T-helper 1 cell treated with Interleukin-12 subunit alpha and Interleukin-12 subunit beta and Interleukin-4 antibody, amounts not matched to agents 30 μg/mL and 1 μg/mL, for 36 hours (primary cell): ENCODE measurements around the gene NCBP1.
A peak's percentile ranks its signal among the peaks of the same experiment; 100 is the strongest.
"Not testable (repeated sequence)": the region's sequence is repeated elsewhere in the genome, so short reads cannot be mapped to it uniquely, and the experiment has no call there.

Experiments
- H3K27ac Mint-ChIP-seq: one replicate; pipeline ENCODE4 v1.8.0; 2021; ENCODE audit warnings: mild to moderate bottlenecking, mixed read lengths
- H3K27me3 Mint-ChIP-seq: one replicate; pipeline ENCODE4 v1.8.0; 2021; ENCODE audit warnings: low read depth, mixed read lengths
- H3K36me3 Mint-ChIP-seq: one replicate; pipeline ENCODE4 v1.8.0; 2021; ENCODE audit warnings: low read depth, mixed read lengths
- H3K4me1 Mint-ChIP-seq: one replicate; pipeline ENCODE4 v1.8.0; 2021; ENCODE audit warnings: low read depth, mixed read lengths
- H3K4me3 Mint-ChIP-seq: one replicate; pipeline ENCODE4 v1.8.0; 2021; ENCODE audit warnings: mild to moderate bottlenecking, moderate library complexity, mixed read lengths
- H3K9me3 Mint-ChIP-seq: one replicate; pipeline ENCODE4 v1.8.0; 2021; ENCODE audit warnings: mixed read lengths

The NCBP1 gene

GRCh38 chr9:97632985-97633858 is at the start of gene NCBP1, which contains the start of gene TSTD2:
Gene NCBP1, plus strand, starts transcription at chr9:97633821. Its CDS starts 61 bp downstream, at chr9:97633882.
Gene TSTD2, minus strand, starts transcription at chr9:97633368. Its CDS starts 5,806 bp downstream, at chr9:97627562.
- Mint-ChIP-seq H3K4me1 (peaks cover 33% of the 10 kb centered on the region), H3K4me3 (peak within 1 kb of the TSS; percentile 95), H3K27me3 (no peaks in the 10 kb centered on the region), H3K27ac (peak within 1 kb of the TSS; percentile 97), H3K36me3 (peaks cover 12% of the 10 kb centered on the region), H3K9me3 (no peaks in the 10 kb centered on the region)

- not testable (repeated sequence) for H3K9me3 Mint-ChIP-seq, H3K27me3 Mint-ChIP-seq, H3K4me3 Mint-ChIP-seq, H3K4me1 Mint-ChIP-seq, H3K27ac Mint-ChIP-seq, H3K36me3 Mint-ChIP-seq
These were observed 48.8 kb upstream of the NCBP1 start for GRCh38 chr9:97584778-97585177.

GRCh38 chr9:97586909-97587308 is 46.7 kb upstream of the NCBP1 start:
- H3K4me3 Mint-ChIP-seq, H3K4me1 Mint-ChIP-seq, H3K27ac Mint-ChIP-seq, H3K36me3 Mint-ChIP-seq, H3K27me3 Mint-ChIP-seq, H3K9me3 Mint-ChIP-seq: not testable (repeated sequence)

GRCh38 chr9:97591535-97591934 is 42.1 kb upstream of the NCBP1 start:
- no peak overlapping the region for H3K4me3 Mint-ChIP-seq
- H3K4me1 Mint-ChIP-seq: no peaks in the 10 kb centered on the region
- H3K27me3 Mint-ChIP-seq: peaks cover 3% of the 10 kb centered on the region
- no peaks in the 10 kb centered on the region for H3K36me3 Mint-ChIP-seq
- peaks cover 4% of the 10 kb centered on the region for H3K9me3 Mint-ChIP-seq
- no peak overlapping the region for H3K27ac Mint-ChIP-seq

GRCh38 chr9:97592126-97592525 is 41.5 kb upstream of the NCBP1 start:
- H3K36me3 Mint-ChIP-seq: no peaks in the 10 kb centered on the region
- H3K27ac Mint-ChIP-seq: no peak overlapping the region
- H3K9me3 Mint-ChIP-seq: peaks cover under 1% of the 10 kb centered on the region
- no peak overlapping the region for H3K4me3 Mint-ChIP-seq
- peaks cover 3% of the 10 kb centered on the region for H3K27me3 Mint-ChIP-seq
- no peaks in the 10 kb centered on the region for H3K4me1 Mint-ChIP-seq

- H3K9me3 Mint-ChIP-seq: no peaks in the 10 kb centered on the region
- H3K27me3 Mint-ChIP-seq: peaks cover 6% of the 10 kb centered on the region
- no peak overlapping the region for H3K4me3 Mint-ChIP-seq
- H3K27ac Mint-ChIP-seq: no peak overlapping the region
- H3K36me3 Mint-ChIP-seq: peaks cover 2% of the 10 kb centered on the region
- peaks cover 6% of the 10 kb centered on the region for H3K4me1 Mint-ChIP-seq
These were observed 39.7 kb upstream of the NCBP1 start for GRCh38 chr9:97593960-97594359.

GRCh38 chr9:97594381-97594921 is 39.2 kb upstream of the NCBP1 start:
- H3K27me3 Mint-ChIP-seq: peaks cover 6% of the 10 kb centered on the region
- H3K36me3 Mint-ChIP-seq: peaks cover 2% of the 10 kb centered on the region
- no peak overlapping the region for H3K27ac Mint-ChIP-seq
- H3K4me1 Mint-ChIP-seq: peaks cover 6% of the 10 kb centered on the region
- H3K4me3 Mint-ChIP-seq: no peak overlapping the region
- no peaks in the 10 kb centered on the region for H3K9me3 Mint-ChIP-seq

GRCh38 chr9:97596906-97597305 is 36.7 kb upstream of the NCBP1 start:
- H3K27ac Mint-ChIP-seq: no peak overlapping the region
- peaks cover 9% of the 10 kb centered on the region for H3K36me3 Mint-ChIP-seq
- no peaks in the 10 kb centered on the region for H3K9me3 Mint-ChIP-seq

GRCh38 chr9:97598461-97599288 is 34.9 kb upstream of the NCBP1 start:
- no peak overlapping the region for H3K27ac Mint-ChIP-seq

More at GRCh38 chr9:97596906-97597305, 36.7 kb upstream of the NCBP1 start:
- peaks cover 3% of the 10 kb centered on the region for H3K27me3 Mint-ChIP-seq
- peaks cover 6% of the 10 kb centered on the region for H3K4me1 Mint-ChIP-seq
- no peak overlapping the region for H3K4me3 Mint-ChIP-seq

GRCh38 chr9:97599314-97599846 is 34.2 kb upstream of the NCBP1 start:
- H3K27ac Mint-ChIP-seq: no peak overlapping the region

More at GRCh38 chr9:97598461-97599288, 34.9 kb upstream of the NCBP1 start:
- Mint-ChIP-seq H3K27me3 (peaks cover 3% of the 10 kb centered on the region), H3K36me3 (peaks cover 17% of the 10 kb centered on the region), H3K9me3 (no peaks in the 10 kb centered on the region), H3K4me1 (peaks cover 6% of the 10 kb centered on the region), H3K4me3 (peak overlapping the region; percentile 41)

GRCh38 chr9:97600531-97601227 is 32.9 kb upstream of the NCBP1 start:
- Mint-ChIP-seq H3K36me3 (peaks cover 20% of the 10 kb centered on the region), H3K27me3 (peaks cover 3% of the 10 kb centered on the region), H3K27ac (no peak overlapping the region), H3K4me1 (peaks cover 6% of the 10 kb centered on the region), H3K4me3 (no peak overlapping the region), H3K9me3 (no peaks in the 10 kb centered on the region)

More at GRCh38 chr9:97599314-97599846, 34.2 kb upstream of the NCBP1 start:
- Mint-ChIP-seq H3K9me3 (no peaks in the 10 kb centered on the region), H3K4me1 (peaks cover 6% of the 10 kb centered on the region), H3K36me3 (peaks cover 17% of the 10 kb centered on the region), H3K27me3 (peaks cover 3% of the 10 kb centered on the region), H3K4me3 (no peak overlapping the region)

GRCh38 chr9:97601228-97601898 is 32.3 kb upstream of the NCBP1 start:
- H3K27me3 Mint-ChIP-seq: peaks cover 3% of the 10 kb centered on the region
- H3K27ac Mint-ChIP-seq: no peak overlapping the region
- H3K4me1 Mint-ChIP-seq: peaks cover 6% of the 10 kb centered on the region
- H3K4me3 Mint-ChIP-seq: no peak overlapping the region
- no peaks in the 10 kb centered on the region for H3K9me3 Mint-ChIP-seq
- H3K36me3 Mint-ChIP-seq: peaks cover 20% of the 10 kb centered on the region

GRCh38 chr9:97602430-97602829 is 31.2 kb upstream of the NCBP1 start:
- H3K27ac Mint-ChIP-seq: no peak overlapping the region
- H3K4me3 Mint-ChIP-seq: no peak overlapping the region
- H3K4me1 Mint-ChIP-seq: peaks cover 6% of the 10 kb centered on the region
- H3K27me3 Mint-ChIP-seq: peaks cover 3% of the 10 kb centered on the region
- H3K36me3 Mint-ChIP-seq: peaks cover 23% of the 10 kb centered on the region
- no peaks in the 10 kb centered on the region for H3K9me3 Mint-ChIP-seq
